K562 (cell line): ENCODE data around the gene AK4. TPM values are rescaled to one million over a fixed set of nuclear protein-coding genes. Genes with fewer than 3 reads are reported as not detected.
"Not testable (repeated sequence)": the region's sequence is repeated elsewhere in the genome, so short reads cannot be mapped to it uniquely, and the experiment has no call there.

ENCODE experiments used
- ATAC-seq: fragments of 200-7000 bp; cut with Tn5 transposase; 3 replicates; pipeline ENCODE4 v1.9.1; 2020; ENCODE audit warnings: moderate library complexity
- BruUV-seq: library from RNA; stranded (reverse); fragments of 400-500 nt; replicated peaks from 2 replicates; lab custom pipeline; 2021; lab: Mats Ljungman, UMichigan
- CTCF ChIA-PET: fragments of 300-600 bp; formaldehyde crosslinking; extraction: SDS; loops from one replicate; lab custom pipeline; 2021; ENCODE audit warnings: low intra/inter-chr PET ratio; lab: Yijun Ruan, JAX
- POLR2A ChIA-PET: fragments of 300-600, 350-650 bp; sonication (Branson Sonifier 250); formaldehyde crosslinking; extraction: SDS; loops from one replicate; lab custom pipeline; 2021; ENCODE audit warnings: antibody characterized with exemption, inconsistent platforms; lab: Yijun Ruan, JAX
- DNase-seq, 4 experiments: peaks; one replicate each; pipeline versions ENCODE4 v3.0.0 to v3.0.0-alpha.2; 2011 to 2018; ENCODE audit warnings: low spot score in 3 of 4, mixed read lengths in 3 of 4; ENCODE audit errors: extremely low read depth in 1 of 4
- FAIRE-seq: peaks from 2 replicates; lab custom pipeline; 2011; peaks lifted over from hg19 to GRCh38; lab: Jason Lieb, UNC
- H2AFZ ChIP-seq: 2 replicates; pipeline ENCODE4 v1.6.0; 2011; ENCODE audit warnings: low read depth, low read length, control low read depth, inconsistent platforms
- H3K27ac ChIP-seq: fragments of 200-600 bp; 3 replicates; pipeline ENCODE4 v1.8.0; 2011; ENCODE audit warnings: low read depth, mild to moderate bottlenecking, control low read depth, inconsistent platforms, low read length, moderate library complexity, mixed read lengths; ENCODE audit errors: extremely low read depth
- H3K27me3 ChIP-seq, 2 experiments: fragments of 300-600 bp in 1 of 2; 2 replicates in 1 of 2; 3 replicates in 1 of 2; pipeline versions ENCODE4 v1.6.0 to v1.8.0; 2011; ENCODE audit warnings: inconsistent platforms in 2 of 2, low read length in 2 of 2, mild to moderate bottlenecking in 1 of 2, mixed read lengths in 1 of 2, moderate library complexity in 1 of 2; ENCODE audit not compliant: control insufficient read depth in 2 of 2, insufficient read depth in 2 of 2
- H3K36me3 ChIP-seq: fragments of 300-600 bp; 3 replicates; pipeline ENCODE4 v1.8.0; 2011; ENCODE audit warnings: mild to moderate bottlenecking, low read length, inconsistent platforms; ENCODE audit not compliant: control insufficient read depth, insufficient read depth
- H3K4me1 ChIP-seq, 2 experiments: fragments of 200-600 bp in 1 of 2; replicated peaks in 1 of 2; 2 replicates in 1 of 2; 3 replicates in 1 of 2; pipeline versions ENCODE4 v1.5.1 to v1.8.0; 2011; ENCODE audit warnings: inconsistent platforms in 2 of 2, low read length in 2 of 2, mild to moderate bottlenecking in 1 of 2, mixed read lengths in 1 of 2, moderate library complexity in 1 of 2; ENCODE audit not compliant: control insufficient read depth in 2 of 2, insufficient read depth in 2 of 2
- H3K4me2 ChIP-seq: 2 replicates; pipeline ENCODE4 v1.6.1; 2011; ENCODE audit warnings: low read length, control low read depth, inconsistent platforms, mixed read lengths; ENCODE audit not compliant: insufficient read depth
- H3K4me3 ChIP-seq: fragments of 200-600 bp; sonication (generic), shearing (Covaris generic); 2 replicates; pipeline ENCODE4 v1.5.1; 2016; ENCODE audit warnings: control low read depth, inconsistent platforms
- H3K79me2 ChIP-seq: fragments of 200-600 bp; 3 replicates; pipeline ENCODE4 v1.8.0; 2011; ENCODE audit warnings: low read length, inconsistent platforms; ENCODE audit not compliant: control insufficient read depth, insufficient read depth
- H3K9ac ChIP-seq, 2 experiments: 2 replicates each; pipeline versions ENCODE4 v1.6.0 to v1.6.1; 2011; ENCODE audit warnings: low read depth in 2 of 2, low read length in 2 of 2, control low read depth in 1 of 2, inconsistent platforms in 1 of 2, mild to moderate bottlenecking in 1 of 2, mixed read lengths in 1 of 2; ENCODE audit not compliant: insufficient read depth in 1 of 2
- H3K9me1 ChIP-seq: one replicate; pipeline ENCODE4 v1.6.0; 2011; ENCODE audit warnings: inconsistent platforms, mild to moderate bottlenecking, low read length, moderate library complexity; ENCODE audit not compliant: control insufficient read depth, insufficient read depth
- H3K9me3 ChIP-seq: replicated peaks from 2 replicates; pipeline ENCODE4 v1.5.1; 2011; ENCODE audit warnings: low read depth, low read length, inconsistent platforms; ENCODE audit not compliant: control insufficient read depth, insufficient read depth
- H4K20me1 ChIP-seq: replicated peaks from 2 replicates; pipeline ENCODE4 v1.6.1; 2011; ENCODE audit warnings: low read length, inconsistent platforms, mixed read lengths; ENCODE audit not compliant: control insufficient read depth, insufficient read depth
- CBFA2T2 ChIP-seq: fragments of 450-650 bp; conservative IDR thresholded peaks from 2 replicates; pipeline ENCODE4 v1.6.1; 2017; ENCODE audit warnings: mild to moderate bottlenecking
- CBFA2T3 ChIP-seq: fragments of 450-650 bp; IDR thresholded peaks from 2 replicates; pipeline ENCODE4 v1.6.1; 2017
- KDM1A ChIP-seq, 2 experiments: fragments of 450-650 bp; IDR thresholded peaks; 2 replicates each; pipeline ENCODE4 v1.6.1; 2016; ENCODE audit warnings: mild to moderate bottlenecking in 2 of 2
- NCOR1 ChIP-seq: fragments of 450-650 bp; IDR thresholded peaks from 2 replicates; pipeline ENCODE4 v1.6.1; 2016; ENCODE audit warnings: mild to moderate bottlenecking, moderate library complexity
- NFIC ChIP-seq: fragments of 450-650 bp; IDR thresholded peaks from 2 replicates; pipeline ENCODE4 v1.6.1; 2017; ENCODE audit warnings: mild to moderate bottlenecking, inconsistent platforms
- PTTG1 ChIP-seq: fragments of 450-650 bp; IDR thresholded peaks from 2 replicates; pipeline ENCODE4 v1.6.1; 2016; ENCODE audit warnings: low read depth, mild to moderate bottlenecking, missing genetic modification characterization, missing compliant biosample characterization
- TAL1 ChIP-seq: fragments of 450-650 bp; IDR thresholded peaks from 2 replicates; pipeline ENCODE4 v1.6.1; 2016; ENCODE audit warnings: mild to moderate bottlenecking
- WGBS: fragments of 100-300 bp; shearing (Covaris generic); methylation state at CpG from one replicate; pipeline ENCODE4 v1.1.6; 2016; ENCODE audit warnings: low coverage, mixed read lengths; ENCODE audit not compliant: insufficient coverage; ENCODE audit errors: missing lambda C conversion rate; 5-methylcytosine and 5-hydroxymethylcytosine counted together
- in situ Hi-C: fragments of 300-500 bp; cut with MboI; formaldehyde crosslinking; loops from 4 replicates; pipeline ENCODE4 v1.15.0; 2018; ENCODE audit warnings: inconsistent platforms, mixed read lengths
- intact Hi-C: fragments of 100-400 bp; cut with micrococcal nuclease; formaldehyde crosslinking; loops from 2 replicates; pipeline ENCODE4 v1.14.2; 2022
- polyA plus RNA-seq, 8 experiments: library from polyadenylated mRNA; depleted of rRNA in 4 of 8; stranded (reverse) in 5 of 8; unstranded in 3 of 8; fragments of >200 nt; fragmentation: Nextera tagmentation in 2 of 8; fragmentation: Illumina TruSeq in 1 of 8; extraction: Ambion mirVana in 2 of 8; extraction: Trizol in 1 of 8; gene quantifications; 2 replicates each; pipeline versions ENCODE4 v1.2.1 to v1.2.3, GENCODE V29; 2011 to 2014; ENCODE audit warnings: inconsistent platforms in 1 of 8, missing spikeins in 1 of 8
- total RNA-seq, 7 experiments: library from RNA; depleted of rRNA in 6 of 7; stranded (reverse); fragments of >200 nt in 6 of 7; fragmentation: Illumina TruSeq in 2 of 7; extraction: Trizol in 2 of 7; gene quantifications; 2 replicates each; pipeline versions ENCODE4 v1.2.1 to v1.2.3, GENCODE V29; 2011 to 2021; ENCODE audit warnings: low replicate concordance in 1 of 7
- TF ChIP-seq, protein P1 (sequence below): fragments of 250-450 bp; sonication (Bioruptor Pico); IDR thresholded peaks from 2 replicates; pipeline ENCODE4 v1.8.0; 2022; ENCODE audit warnings: moderate library complexity, mild to moderate bottlenecking, inconsistent platforms
- TF ChIP-seq, protein P2 (sequence below): fragments of 450-650 bp; IDR thresholded peaks from 2 replicates; pipeline ENCODE4 v1.6.1; 2017; ENCODE audit warnings: antibody characterized with exemption, mild to moderate bottlenecking
- TF ChIP-seq, protein P3 (sequence below): sonication (generic); formaldehyde crosslinking; IDR thresholded peaks from 2 replicates; pipeline ENCODE4 v1.9.0; 2022; ENCODE audit warnings: mild to moderate bottlenecking, missing genetic modification reagents

AK4 gene
- total and polyA plus RNA-seq, 9 of the 15 experiments (the other 6 are each of a cell fraction or from before 2014, with no cell fraction given) = 10.4 to 96.6 (median 21.5) TPM

DNA sequence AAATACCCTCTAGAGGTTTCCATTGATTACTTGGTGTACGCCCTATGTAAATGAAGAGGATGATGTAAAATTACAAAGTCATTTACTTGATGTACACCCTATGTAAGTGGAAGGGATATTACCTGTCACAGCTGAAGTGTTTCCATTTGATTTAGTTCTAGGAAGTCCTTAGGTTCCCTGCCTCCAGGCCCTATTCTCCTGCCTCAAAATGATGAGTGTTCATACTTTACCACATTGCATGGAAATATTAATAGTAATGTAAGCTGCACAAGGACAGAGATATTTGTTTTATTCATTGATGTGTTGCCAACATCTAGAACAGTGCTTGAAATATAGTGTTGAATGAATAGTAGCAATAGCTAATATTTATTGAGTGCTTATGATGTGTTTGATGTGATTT is 9.5 kb upstream of the AK4 start (continued):
- TF ChIP-seq, protein P1, sequence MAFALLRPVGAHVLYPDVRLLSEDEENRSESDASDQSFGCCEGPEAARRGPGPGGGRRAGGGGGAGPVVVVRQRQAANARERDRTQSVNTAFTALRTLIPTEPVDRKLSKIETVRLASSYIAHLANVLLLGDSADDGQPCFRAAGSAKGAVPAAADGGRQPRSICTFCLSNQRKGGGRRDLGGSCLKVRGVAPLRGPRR (CRISPR knock-in tag) = no peak

DNA sequence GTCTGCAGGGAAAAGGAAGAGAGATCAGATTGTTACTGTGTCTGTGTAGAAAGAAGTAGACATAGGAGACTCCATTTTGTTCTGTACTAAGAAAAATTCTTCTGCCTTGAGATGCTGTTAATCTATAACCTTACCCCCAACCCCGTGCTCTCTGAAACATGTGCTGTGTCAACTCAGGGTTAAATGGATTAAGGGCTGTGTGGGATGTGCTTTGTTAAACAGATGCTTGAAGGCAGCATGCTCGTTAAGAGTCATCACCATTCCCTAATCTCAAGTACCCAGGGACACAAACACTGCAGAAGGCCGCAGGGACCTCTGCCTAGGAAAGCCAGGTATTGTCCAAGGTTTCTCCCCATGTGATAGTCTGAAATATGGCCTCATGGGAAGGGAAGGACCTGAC is 8.2 kb upstream of the AK4 start:
- H3K79me2 ChIP-seq, H3K36me3 ChIP-seq, H2AFZ ChIP-seq, intact Hi-C loops, H3K4me2 ChIP-seq, H3K27me3 ChIP-seq, FAIRE-seq, H4K20me1 ChIP-seq, POLR2A ChIA-PET, H3K4me1 ChIP-seq, H3K9me3 ChIP-seq, H3K27ac ChIP-seq, H3K9me1 ChIP-seq, BruUV-seq, CTCF ChIA-PET, ATAC-seq, in situ Hi-C loops, H3K4me3 ChIP-seq, H3K9ac ChIP-seq, DNase-seq: not testable (repeated sequence)
- peak; percentile 10; the same call in 1 of the 2 replicates for TF ChIP-seq TAL1
- peak; percentile 76 for TF ChIP-seq CBFA2T3
- peak in 1 of 2 experiments; percentile 37; a peak in 1 of 4 replicates for TF ChIP-seq KDM1A (IDR thresholded peaks at IDR 0.05)
- TF ChIP-seq NFIC = peak; percentile 18; the same call in 1 of the 2 replicates
- peak; percentile 65 for TF ChIP-seq CBFA2T2
- TF ChIP-seq PTTG1 (tag) = peak; percentile 59
- TF ChIP-seq, protein P2, sequence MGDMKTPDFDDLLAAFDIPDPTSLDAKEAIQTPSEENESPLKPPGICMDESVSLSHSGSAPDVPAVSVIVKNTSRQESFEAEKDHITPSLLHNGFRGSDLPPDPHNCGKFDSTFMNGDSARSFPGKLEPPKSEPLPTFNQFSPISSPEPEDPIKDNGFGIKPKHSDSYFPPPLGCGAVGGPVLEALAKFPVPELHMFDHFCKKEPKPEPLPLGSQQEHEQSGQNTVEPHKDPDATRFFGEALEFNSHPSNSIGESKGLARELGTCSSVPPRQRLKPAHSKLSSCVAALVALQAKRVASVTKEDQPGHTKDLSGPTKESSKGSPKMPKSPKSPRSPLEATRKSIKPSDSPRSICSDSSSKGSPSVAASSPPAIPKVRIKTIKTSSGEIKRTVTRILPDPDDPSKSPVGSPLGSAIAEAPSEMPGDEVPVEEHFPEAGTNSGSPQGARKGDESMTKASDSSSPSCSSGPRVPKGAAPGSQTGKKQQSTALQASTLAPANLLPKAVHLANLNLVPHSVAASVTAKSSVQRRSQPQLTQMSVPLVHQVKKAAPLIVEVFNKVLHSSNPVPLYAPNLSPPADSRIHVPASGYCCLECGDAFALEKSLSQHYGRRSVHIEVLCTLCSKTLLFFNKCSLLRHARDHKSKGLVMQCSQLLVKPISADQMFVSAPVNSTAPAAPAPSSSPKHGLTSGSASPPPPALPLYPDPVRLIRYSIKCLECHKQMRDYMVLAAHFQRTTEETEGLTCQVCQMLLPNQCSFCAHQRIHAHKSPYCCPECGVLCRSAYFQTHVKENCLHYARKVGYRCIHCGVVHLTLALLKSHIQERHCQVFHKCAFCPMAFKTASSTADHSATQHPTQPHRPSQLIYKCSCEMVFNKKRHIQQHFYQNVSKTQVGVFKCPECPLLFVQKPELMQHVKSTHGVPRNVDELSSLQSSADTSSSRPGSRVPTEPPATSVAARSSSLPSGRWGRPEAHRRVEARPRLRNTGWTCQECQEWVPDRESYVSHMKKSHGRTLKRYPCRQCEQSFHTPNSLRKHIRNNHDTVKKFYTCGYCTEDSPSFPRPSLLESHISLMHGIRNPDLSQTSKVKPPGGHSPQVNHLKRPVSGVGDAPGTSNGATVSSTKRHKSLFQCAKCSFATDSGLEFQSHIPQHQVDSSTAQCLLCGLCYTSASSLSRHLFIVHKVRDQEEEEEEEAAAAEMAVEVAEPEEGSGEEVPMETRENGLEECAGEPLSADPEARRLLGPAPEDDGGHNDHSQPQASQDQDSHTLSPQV = peak; percentile 35; the same call in 1 of the 2 replicates
- TF ChIP-seq, protein P3, sequence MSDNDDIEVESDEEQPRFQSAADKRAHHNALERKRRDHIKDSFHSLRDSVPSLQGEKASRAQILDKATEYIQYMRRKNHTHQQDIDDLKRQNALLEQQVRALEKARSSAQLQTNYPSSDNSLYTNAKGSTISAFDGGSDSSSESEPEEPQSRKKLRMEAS = 0 out of 2 replicates have a peak, but pooled peaks have one; percentile 27
- TF ChIP-seq NCOR1 = peak; percentile 35; the same call in 1 of the 2 replicates
- WGBS = 0% methylated on average over 2 of the region's 3 CpGs
